ENCODE data around the gene FKBP2.

- TF ChIP-seq, protein P1, sequence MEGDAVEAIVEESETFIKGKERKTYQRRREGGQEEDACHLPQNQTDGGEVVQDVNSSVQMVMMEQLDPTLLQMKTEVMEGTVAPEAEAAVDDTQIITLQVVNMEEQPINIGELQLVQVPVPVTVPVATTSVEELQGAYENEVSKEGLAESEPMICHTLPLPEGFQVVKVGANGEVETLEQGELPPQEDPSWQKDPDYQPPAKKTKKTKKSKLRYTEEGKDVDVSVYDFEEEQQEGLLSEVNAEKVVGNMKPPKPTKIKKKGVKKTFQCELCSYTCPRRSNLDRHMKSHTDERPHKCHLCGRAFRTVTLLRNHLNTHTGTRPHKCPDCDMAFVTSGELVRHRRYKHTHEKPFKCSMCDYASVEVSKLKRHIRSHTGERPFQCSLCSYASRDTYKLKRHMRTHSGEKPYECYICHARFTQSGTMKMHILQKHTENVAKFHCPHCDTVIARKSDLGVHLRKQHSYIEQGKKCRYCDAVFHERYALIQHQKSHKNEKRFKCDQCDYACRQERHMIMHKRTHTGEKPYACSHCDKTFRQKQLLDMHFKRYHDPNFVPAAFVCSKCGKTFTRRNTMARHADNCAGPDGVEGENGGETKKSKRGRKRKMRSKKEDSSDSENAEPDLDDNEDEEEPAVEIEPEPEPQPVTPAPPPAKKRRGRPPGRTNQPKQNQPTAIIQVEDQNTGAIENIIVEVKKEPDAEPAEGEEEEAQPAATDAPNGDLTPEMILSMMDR (IDR thresholded peaks at IDR 0.05; ENCODE audit: low read depth, low read length, missing input control) = no peak
- TF ChIP-seq SP1 (IDR thresholded peaks at IDR 0.05) (no peak), ATF3 (IDR thresholded peaks at IDR 0.05) (no peak), YY1 (IDR thresholded peaks at IDR 0.05) (no peak), JUND (IDR thresholded peaks at IDR 0.05) (no peak), EGR1 (IDR thresholded peaks at IDR 0.05; ENCODE audit: low read depth in 2 of 2) (no peak), GABPA (IDR thresholded peaks at IDR 0.05 in 1 of 2, conservative IDR thresholded peaks at IDR 0.05 in 1 of 2) (no peak)
- TF ChIP-seq, protein P2, sequence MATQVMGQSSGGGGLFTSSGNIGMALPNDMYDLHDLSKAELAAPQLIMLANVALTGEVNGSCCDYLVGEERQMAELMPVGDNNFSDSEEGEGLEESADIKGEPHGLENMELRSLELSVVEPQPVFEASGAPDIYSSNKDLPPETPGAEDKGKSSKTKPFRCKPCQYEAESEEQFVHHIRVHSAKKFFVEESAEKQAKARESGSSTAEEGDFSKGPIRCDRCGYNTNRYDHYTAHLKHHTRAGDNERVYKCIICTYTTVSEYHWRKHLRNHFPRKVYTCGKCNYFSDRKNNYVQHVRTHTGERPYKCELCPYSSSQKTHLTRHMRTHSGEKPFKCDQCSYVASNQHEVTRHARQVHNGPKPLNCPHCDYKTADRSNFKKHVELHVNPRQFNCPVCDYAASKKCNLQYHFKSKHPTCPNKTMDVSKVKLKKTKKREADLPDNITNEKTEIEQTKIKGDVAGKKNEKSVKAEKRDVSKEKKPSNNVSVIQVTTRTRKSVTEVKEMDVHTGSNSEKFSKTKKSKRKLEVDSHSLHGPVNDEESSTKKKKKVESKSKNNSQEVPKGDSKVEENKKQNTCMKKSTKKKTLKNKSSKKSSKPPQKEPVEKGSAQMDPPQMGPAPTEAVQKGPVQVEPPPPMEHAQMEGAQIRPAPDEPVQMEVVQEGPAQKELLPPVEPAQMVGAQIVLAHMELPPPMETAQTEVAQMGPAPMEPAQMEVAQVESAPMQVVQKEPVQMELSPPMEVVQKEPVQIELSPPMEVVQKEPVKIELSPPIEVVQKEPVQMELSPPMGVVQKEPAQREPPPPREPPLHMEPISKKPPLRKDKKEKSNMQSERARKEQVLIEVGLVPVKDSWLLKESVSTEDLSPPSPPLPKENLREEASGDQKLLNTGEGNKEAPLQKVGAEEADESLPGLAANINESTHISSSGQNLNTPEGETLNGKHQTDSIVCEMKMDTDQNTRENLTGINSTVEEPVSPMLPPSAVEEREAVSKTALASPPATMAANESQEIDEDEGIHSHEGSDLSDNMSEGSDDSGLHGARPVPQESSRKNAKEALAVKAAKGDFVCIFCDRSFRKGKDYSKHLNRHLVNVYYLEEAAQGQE (IDR thresholded peaks at IDR 0.05) = no peak
- TF ChIP-seq, protein P3, sequence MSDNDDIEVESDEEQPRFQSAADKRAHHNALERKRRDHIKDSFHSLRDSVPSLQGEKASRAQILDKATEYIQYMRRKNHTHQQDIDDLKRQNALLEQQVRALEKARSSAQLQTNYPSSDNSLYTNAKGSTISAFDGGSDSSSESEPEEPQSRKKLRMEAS (IDR thresholded peaks at IDR 0.05) = no peak
These were observed 7.7 kb downstream of the FKBP2 start for GRCh38 chr11:64248578-64248977.

Measured in liver (tissue), 3 donors.